ENCODE data around the gene ULBP1.

- TF ChIP-seq CTCF (IDR thresholded peaks at IDR 0.05 in 4 of 5, conservative IDR thresholded peaks at IDR 0.05 in 1 of 5) (no peak), POLR2A (IDR thresholded peaks at IDR 0.05) (no peak)
Measured at GRCh38 chr6:149951626-149952025, 12.1 kb upstream of the ULBP1 start.

All from gastrocnemius medialis (tissue), 4 donors.